Adrenal gland (tissue), 12 donors: ENCODE results near the gene MSMO1. TPM values are rescaled to one million over a fixed set of nuclear protein-coding genes. Genes with fewer than 3 reads are reported as not detected.

Source experiments
- DNase-seq, 7 donors: peaks; one replicate each; pipeline ENCODE4 v3.0.0-alpha.2; 2019 to 2020
- H3K27ac ChIP-seq, 5 donors: fragments of 200-600 bp; sonication (generic) in 4 of 5; 1 replicate in 3 of 5; 2 replicates in 2 of 5; pipeline versions ENCODE4 v1.5.1 to v1.8.0; 2016 to 2020; ENCODE audit warnings: mild to moderate bottlenecking in 1 of 5
- H3K27me3 ChIP-seq: fragments of 200-600 bp; 2 replicates; pipeline ENCODE4 v1.8.0; 2021
- H3K36me3 ChIP-seq, 2 donors: fragments of 200-600 bp; replicated peaks in 1 of 2; 1 replicate in 1 of 2; 2 replicates in 1 of 2; pipeline versions ENCODE4 v1.5.1 to v1.8.0; 2018 to 2022
- H3K4me1 ChIP-seq, 2 donors: fragments of 200-600 bp; replicated peaks in 1 of 2; 1 replicate in 1 of 2; 2 replicates in 1 of 2; pipeline versions ENCODE4 v1.5.1 to v1.8.0; 2018 to 2021
- H3K4me3 ChIP-seq, 4 donors: fragments of 200-600 bp; sonication (generic) in 3 of 4; one replicate each; pipeline ENCODE4 v1.5.1; 2016 to 2018
- H3K9me3 ChIP-seq, 3 donors: fragments of 200-600 bp; sonication (generic) in 1 of 3; replicated peaks in 1 of 3; 1 replicate in 2 of 3; 2 replicates in 1 of 3; pipeline versions ENCODE4 v1.5.1 to v1.8.0; 2016 to 2021
- CTCF ChIP-seq, 6 experiments: fragments of 450-650 bp in 4 of 6; fragments of 200-600 bp in 2 of 6; sonication (generic) in 1 of 6; IDR thresholded peaks; 1 replicate in 5 of 6; 2 replicates in 1 of 6; pipeline versions ENCODE4 v1.5.1 to v1.8.0; 2016 to 2021; ENCODE audit warnings: antibody characterized with exemption in 6 of 6, mild to moderate bottlenecking in 2 of 6, moderate library complexity in 1 of 6
- POLR2A ChIP-seq, 2 donors: fragments of 450-650 bp; IDR thresholded peaks; one replicate each; pipeline ENCODE4 v1.6.1; 2017; ENCODE audit warnings: antibody characterized with exemption in 2 of 2, mild to moderate bottlenecking in 2 of 2, moderate library complexity in 1 of 2
- WGBS, 4 donors: extraction: QIAGEN DNeasy Blood & Tissue Kit in 2 of 4; methylation state at CpG; one replicate each; pipeline versions ENCODE4 v1.1.5 to v1.1.7; 2013 to 2017; 5-methylcytosine and 5-hydroxymethylcytosine counted together
- intact Hi-C, 2 donors: fragments of 100-400 bp; cut with DNase I; formaldehyde crosslinking; loops; one replicate each; pipeline versions ENCODE4 v1.14.1 to v1.15.0; 2022 to 2023
- polyA plus RNA-seq, 3 donors: library from polyadenylated mRNA; stranded (reverse); fragments of 200-250 nt in 2 of 3; fragments of 350-450 nt in 1 of 3; fragmentation: Illumina TruSeq in 1 of 3; extraction: RNeasy Lipid Tissue Mini Kit (QIAGEN cat#74804) in 1 of 3; gene quantifications; one replicate each; pipeline ENCODE4 v1.2.3, GENCODE V29; 2013 to 2014
- total RNA-seq, 9 donors: library from RNA; depleted of rRNA in 4 of 9; stranded (reverse); fragments of >200 nt in 4 of 9; fragments of 120-200 nt in 1 of 9; fragmentation: NEBNext Ultra II Directional in 1 of 9; extraction: Animal tissue kit (Norgen Biotek cat#: 25700) in 1 of 9; gene quantifications; one replicate each; pipeline versions ENCODE4 v1.1.0 to v1.2.4, GENCODE V29; 2013 to 2023
- donor health status: healthy with polysubstance abuse.
- donor health status: Bipolar disorder and iron deficiency.
- donor health status: DM: yes; HTN: yes; CAD: no.
- donor health status: DM: no; HTN: no; CAD: no.
- donor health status: DM: no; HTN: no; CAD: no.
- donor health status: DM: yes; HTN: yes; CAD: no.

MSMO1 gene
- total and polyA plus RNA-seq, 12 donors, result 9.3 to 2,076 (median 56.6) TPM

- no peak for DNase-seq
- WGBS, 4 donors, result 0 to 3% (median 1%) methylated on average over 7 of the region's 7 CpGs
- no peak for TF ChIP-seq CTCF (IDR thresholded peaks at IDR 0.05)
- TF ChIP-seq POLR2A (IDR thresholded peaks at IDR 0.05), result no peak
- Histone ChIP-seq H3K4me1 (peaks cover 17 to 43% of the 10 kb centered on the region in 2 donors), H3K36me3 (no peaks in the 10 kb centered on the region), H3K27me3 (no peaks in the 10 kb centered on the region), H3K9me3 (no peaks in the 10 kb centered on the region), H3K4me3 (peak overlapping the region; percentile 13 to 83 (median 76)), H3K27ac (peak overlapping the region in 4 of 5 donors; percentile 15 to 86 (median 72))
- intact Hi-C loops, result loop anchor here (10.0 kb wide), 1 partner anchor 123 kb away; the partner anchor contains the start of gene KLHL2 (in 2 of the 2)
These were observed 594 bp downstream of the MSMO1 start for GRCh38 chr4:165328101-165328425.

DNA sequence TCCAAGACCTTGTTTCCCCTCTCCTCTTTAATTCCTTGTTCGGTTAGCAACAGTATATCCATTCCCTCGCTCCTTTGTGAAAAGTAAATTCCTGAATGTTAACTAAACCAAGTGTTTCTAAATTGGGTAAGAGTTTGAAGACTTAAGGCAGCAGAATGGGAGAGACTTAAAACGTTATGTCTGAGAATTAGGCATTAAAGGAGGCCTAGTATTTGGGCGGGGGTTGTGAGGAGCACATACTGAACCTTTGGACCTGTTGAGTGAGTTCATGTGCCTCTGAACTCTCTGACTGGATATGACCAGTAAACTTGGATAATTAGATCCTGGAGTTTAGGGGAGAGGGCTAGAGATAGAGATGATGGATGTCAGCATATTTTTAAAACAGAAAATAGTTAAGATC is 1.2 kb downstream of the MSMO1 start:
- H3K27ac ChIP-seq, result peak overlapping the region in 2 of 5 donors; percentile 18 to 84
- intact Hi-C loops, result loop anchor here (10.0 kb wide), 1 partner anchor 124 kb away; the partner anchor contains the start of gene KLHL2 (in 2 of the 2)
- WGBS, 4 donors, result 32 to 47% (median 43%) methylated on average over 4 of the region's 4 CpGs

DNA sequence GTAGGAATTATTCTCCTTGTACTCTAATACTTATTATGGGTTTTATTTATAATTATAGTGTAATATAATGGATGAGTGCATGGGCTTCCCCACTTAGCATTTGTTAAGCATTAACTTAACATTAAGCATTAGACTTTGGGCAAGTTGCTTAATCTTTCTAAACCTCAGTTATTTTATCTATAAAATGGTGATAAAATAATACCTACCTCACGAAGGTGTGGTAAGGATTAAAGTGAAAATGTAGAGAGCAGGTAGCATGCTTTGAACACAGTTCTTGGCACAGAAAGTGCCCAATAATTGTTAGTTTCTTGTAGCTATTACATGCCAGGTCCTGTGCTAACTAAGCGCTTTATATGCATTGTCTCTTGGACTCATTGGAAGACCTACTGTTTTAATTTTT is 2.6 kb downstream of the MSMO1 start:
- TF ChIP-seq CTCF (IDR thresholded peaks at IDR 0.05), result no peak
- no peak for TF ChIP-seq POLR2A (IDR thresholded peaks at IDR 0.05)
- DNase-seq, result no peak
- Histone ChIP-seq H3K9me3 (no peaks in the 10 kb centered on the region), H3K4me3 (no peak overlapping the region), H3K4me1 (peaks cover 17 to 48% of the 10 kb centered on the region in 2 donors), H3K27ac (no peak overlapping the region), H3K36me3 (no peaks in the 10 kb centered on the region), H3K27me3 (no peaks in the 10 kb centered on the region)
- 90 to 96% (median 95%) methylated on average over 2 of the region's 2 CpGs for WGBS, 4 donors
- intact Hi-C loops, result no loop called here

More for the DNA sequence above, 1.2 kb downstream of the MSMO1 start:
- Histone ChIP-seq H3K36me3 (no peaks in the 10 kb centered on the region), H3K9me3 (no peaks in the 10 kb centered on the region), H3K27me3 (no peaks in the 10 kb centered on the region), H3K4me1 (peaks cover 17 to 45% of the 10 kb centered on the region in 2 donors), H3K4me3 (peak overlapping the region in 1 of 4 donors; percentile 78)
- DNase-seq, result no peak
- TF ChIP-seq POLR2A (IDR thresholded peaks at IDR 0.05), result no peak
- no peak for TF ChIP-seq CTCF (IDR thresholded peaks at IDR 0.05)

GRCh38 chr4:165330666-165331065 is 3.2 kb downstream of the MSMO1 start:
- DNase-seq, result no peak
- no peaks in the 10 kb centered on the region for H3K9me3 ChIP-seq
- no peak overlapping the region for H3K4me3 ChIP-seq
- H3K4me1 ChIP-seq, result peaks cover 16 to 46% of the 10 kb centered on the region in 2 donors
- TF ChIP-seq CTCF (IDR thresholded peaks at IDR 0.05) (no peak), POLR2A (IDR thresholded peaks at IDR 0.05) (no peak)
- intact Hi-C loops, result no loop called here
- 84 to 88% (median 86%) methylated on average over 5 of the region's 5 CpGs for WGBS, 4 donors
- no peaks in the 10 kb centered on the region for H3K27me3 ChIP-seq
- no peak overlapping the region for H3K27ac ChIP-seq
- H3K36me3 ChIP-seq, result no peaks in the 10 kb centered on the region
